CD1c-positive myeloid dendritic cell (primary cell): Measurements from ENCODE around the gene ITM2C.

Experiments used
- DNase-seq: peaks from one replicate; pipeline ENCODE4 v3.0.0-alpha.2; 2016; ENCODE audit errors: extremely low spot score

Gene ITM2C

DNA sequence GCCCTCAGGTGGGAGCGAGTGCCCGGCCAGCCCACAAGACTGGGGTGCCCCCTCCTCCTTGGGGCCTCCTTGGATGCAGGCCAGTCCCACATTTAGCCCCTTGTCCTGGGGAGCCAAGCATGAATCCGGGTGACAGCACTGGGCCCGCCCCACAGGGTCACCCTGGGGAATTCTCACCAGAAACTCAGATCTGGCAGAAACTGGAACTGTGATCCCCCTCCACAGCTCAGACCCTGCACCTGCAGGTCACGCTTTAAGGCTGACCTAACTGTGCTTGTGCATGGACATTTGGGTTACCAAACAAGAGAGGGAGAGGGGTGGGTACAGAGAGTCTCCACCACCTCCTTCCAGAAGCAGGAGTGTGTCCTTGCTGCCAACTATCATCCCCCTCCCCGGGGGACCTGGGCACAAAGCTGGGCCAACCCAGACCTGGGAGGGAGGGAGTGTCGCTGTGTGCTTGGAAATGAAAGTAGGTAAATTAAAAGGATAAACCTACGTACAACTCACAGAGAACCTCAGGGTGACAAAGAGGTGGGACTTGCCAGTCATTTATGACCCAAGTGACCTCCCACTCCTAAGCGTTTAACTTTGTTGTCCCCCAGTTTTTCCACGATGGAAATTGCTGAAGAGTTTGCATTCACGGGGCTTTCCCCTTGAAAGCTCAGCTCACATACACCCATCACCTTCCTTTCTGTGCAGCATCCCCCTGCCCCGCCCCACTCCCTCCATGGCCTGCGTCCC lies 9.1 kb downstream of the ITM2C start:
- DNase-seq = no peak

DNA sequence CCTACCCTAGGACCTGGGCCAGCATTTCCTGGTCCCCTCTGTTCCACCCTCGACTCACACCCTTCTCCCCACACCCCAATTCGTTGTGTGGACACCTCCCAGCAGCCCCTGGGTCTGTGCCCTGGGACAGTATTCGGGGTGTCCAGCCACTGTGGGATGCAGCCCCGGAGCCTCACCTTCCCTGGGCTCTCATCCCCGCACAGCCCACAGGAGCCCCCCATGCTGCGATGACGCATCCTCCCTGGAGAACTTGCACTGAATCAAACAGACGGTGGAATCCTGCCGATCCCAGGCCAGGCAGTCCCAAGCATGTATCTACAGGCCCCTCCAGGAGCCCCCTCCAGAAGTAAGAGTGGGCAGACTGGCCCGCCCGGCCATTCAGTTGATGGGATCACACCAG lies 9.7 kb downstream of the ITM2C start:
- no peak for DNase-seq

DNA sequence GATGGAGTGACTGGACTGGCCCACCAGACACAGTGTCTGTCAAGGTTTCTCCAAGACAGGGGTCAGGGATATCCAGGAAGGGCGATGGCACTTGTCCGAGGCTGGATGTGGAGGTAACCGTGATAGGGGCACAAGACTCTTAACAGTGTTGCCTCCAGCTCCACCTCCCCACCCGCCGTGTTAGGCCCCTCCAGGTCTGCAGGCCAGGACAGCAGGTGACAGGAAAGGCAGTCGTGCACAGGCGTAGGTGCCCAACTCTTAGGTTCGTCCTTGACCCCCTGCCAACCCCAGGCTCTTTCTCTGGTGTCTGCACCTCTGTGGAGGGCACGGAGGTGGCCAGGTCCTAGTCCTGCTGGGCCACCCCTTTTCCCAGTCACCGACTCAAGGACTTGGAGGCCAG lies 10.1 kb downstream of the ITM2C start:
- DNase-seq = no peak

DNA sequence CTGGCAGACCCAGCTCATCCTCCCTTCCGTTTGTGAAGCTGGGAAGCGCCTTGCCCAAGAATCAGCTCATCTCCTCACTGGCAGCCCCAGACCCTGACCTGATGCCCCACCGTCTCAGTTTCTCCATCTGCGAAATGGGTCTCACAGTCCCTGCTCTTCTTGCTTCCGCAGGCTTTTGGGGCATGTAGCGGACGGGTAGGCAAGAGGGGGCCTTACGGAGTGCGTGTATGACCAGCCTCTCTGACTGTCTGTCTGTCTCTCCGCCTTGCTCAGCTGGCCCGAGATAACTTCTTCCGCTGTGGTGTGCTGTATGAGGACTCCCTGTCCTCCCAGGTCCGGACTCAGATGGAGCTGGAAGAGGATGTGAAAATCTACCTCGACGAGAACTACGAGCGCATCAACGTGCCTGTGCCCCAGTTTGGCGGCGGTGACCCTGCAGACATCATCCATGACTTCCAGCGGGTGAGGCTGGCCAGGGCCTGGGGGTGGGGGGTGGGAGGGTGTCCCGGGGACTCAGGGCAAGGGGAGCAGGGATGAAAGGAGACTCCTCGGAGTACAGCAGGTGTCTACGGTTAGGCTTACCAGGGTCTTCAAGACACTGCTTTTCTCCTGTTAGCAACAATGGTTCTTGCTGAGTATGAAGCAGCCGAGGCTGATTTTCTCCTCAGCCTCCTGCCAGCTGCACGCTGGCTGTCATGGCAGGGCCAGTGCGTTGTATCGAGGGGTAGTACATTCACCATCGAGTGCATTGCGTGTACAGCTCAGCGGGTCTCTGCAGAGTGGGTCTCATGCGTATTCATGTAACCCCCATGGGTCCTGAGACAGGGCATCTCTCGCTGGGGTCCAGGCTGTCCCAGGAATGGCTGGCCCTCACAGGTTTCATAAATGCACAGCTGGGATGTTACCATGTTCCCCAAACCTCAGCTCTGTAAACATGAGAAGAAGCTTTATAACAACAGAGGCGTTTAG lies 10.9 kb downstream of the ITM2C start:
- no peak for DNase-seq

DNA sequence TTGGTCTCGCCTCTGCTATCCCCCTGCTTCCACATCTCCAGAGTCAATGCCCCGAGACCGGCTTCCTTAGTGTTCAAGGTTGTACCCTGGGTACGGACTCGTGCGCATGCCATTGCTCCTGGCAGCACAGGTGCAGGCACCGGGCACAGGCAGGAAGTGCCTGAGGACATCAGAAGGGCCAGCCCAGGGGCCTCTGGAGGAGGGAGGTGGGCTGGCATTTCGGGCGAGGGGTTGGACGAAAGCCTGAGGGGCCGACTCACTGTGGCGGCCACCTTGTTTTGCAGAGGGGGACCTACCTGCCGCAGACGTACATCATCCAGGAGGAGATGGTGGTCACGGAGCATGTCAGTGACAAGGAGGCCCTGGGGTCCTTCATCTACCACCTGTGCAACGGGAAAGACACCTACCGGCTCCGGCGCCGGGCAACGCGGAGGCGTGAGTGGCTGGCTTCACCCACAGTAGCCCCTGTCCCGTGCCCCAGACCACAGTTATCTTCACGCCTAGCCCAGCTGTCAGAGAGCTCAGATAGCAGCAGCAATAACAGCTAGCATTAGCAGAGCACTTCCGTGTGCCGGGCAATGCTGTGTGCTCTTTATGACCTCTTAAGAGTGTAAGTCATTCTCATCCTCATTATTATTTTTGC lies 12.5 kb downstream of the ITM2C start:
- no peak for DNase-seq

DNA sequence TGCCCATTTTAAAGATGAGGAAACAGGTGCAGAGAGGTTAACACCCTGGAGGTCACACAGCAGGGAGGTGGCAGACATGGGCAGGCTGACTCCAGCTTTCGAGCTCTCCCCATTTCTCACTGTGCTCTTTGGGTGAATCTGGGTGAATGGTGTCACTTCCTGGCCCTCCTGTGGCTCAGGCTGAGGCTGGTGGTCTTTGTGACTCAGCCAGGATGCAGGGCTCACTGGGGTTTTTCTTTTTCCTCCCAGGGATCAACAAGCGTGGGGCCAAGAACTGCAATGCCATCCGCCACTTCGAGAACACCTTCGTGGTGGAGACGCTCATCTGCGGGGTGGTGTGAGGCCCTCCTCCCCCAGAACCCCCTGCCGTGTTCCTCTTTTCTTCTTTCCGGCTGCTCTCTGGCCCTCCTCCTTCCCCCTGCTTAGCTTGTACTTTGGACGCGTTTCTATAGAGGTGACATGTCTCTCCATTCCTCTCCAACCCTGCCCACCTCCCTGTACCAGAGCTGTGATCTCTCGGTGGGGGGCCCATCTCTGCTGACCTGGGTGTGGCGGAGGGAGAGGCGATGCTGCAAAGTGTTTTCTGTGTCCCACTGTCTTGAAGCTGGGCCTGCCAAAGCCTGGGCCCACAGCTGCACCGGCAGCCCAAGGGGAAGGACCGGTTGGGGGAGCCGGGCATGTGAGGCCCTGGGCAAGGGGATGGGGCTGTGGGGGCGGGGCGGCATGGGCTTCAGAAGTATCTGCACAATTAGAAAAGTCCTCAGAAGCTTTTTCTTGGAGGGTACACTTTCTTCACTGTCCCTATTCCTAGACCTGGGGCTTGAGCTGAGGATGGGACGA lies 13.2 kb downstream of the ITM2C start:
- DNase-seq = peak; percentile 13

DNA sequence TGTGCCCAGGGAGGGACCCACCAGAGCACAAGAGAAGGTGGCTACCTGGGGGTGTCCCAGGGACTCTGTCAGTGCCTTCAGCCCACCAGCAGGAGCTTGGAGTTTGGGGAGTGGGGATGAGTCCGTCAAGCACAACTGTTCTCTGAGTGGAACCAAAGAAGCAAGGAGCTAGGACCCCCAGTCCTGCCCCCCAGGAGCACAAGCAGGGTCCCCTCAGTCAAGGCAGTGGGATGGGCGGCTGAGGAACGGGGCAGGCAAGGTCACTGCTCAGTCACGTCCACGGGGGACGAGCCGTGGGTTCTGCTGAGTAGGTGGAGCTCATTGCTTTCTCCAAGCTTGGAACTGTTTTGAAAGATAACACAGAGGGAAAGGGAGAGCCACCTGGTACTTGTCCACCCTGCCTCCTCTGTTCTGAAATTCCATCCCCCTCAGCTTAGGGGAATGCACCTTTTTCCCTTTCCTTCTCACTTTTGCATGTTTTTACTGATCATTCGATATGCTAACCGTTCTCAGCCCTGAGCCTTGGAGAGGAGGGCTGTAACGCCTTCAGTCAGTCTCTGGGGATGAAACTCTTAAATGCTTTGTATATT lies 14.0 kb downstream of the ITM2C start:
- no peak for DNase-seq

DNA sequence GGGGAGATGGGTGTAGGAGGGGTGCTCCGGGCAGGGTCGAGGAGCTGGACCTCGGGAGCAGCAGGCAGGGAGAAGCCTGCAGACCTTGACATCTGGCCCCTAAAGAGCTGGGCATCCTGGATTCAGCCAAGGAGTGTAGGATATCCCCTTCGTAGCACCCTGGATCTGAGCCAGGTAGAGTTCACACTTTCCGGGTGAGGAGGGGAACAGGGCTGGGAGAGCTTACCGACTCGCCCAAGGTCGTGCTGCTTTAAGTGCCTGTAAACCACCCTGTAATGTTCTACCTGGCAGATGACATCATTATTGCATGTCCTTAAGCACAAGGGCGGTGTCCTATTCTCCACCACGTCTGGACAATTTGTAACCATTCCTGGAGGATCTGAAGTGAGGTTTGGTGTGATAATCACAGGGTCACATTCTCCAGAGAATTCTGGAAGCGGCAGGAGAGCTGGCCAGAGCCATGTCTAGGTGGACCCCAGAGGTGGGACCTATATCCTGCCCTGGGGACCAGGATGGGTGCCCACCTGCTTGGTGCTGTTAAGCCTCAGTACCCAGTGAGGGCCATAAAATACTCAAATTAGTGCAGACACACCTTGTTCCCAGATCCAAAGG lies 14.6 kb downstream of the ITM2C start:
- no peak for DNase-seq

DNA sequence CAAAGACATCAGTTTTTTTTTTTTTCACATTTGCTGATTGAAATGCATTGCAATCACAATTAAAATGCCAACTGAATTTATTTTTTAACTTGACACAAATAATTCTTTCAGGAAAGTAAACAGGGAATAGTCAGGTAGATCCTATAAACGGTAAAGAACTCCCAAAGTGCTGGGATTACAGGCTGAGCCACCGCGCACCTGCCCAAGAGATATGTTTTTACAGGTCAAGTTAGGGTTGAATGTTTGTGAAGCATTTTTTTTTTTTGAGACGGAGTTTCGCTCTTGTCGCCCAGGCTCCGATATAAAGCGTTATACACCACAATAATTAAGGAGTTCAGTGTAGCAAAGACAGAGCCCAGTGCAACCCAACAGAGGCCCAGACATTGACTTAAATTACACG lies 15.1 kb downstream of the ITM2C start:
- DNase-seq = no peak

DNA sequence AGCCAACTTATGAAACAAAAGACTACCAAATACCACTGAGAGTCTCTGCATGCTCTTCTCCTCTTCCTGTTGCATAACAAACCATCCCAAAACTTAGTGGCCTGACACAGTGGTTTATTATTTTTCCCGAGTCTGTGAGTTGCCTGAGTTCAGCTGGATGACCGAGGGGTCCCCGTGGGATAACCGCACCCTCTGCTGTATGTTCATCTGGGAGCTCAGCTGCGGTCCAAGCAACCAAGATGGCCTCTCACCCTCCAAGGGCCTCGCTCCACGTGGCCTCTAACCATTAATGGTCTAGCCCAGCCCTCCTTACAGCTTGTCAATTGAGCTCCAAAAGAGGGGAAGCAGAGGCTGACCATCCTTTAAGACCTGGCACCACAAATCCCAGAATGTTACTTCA lies 17.1 kb downstream of the ITM2C start:
- DNase-seq = no peak

DNA sequence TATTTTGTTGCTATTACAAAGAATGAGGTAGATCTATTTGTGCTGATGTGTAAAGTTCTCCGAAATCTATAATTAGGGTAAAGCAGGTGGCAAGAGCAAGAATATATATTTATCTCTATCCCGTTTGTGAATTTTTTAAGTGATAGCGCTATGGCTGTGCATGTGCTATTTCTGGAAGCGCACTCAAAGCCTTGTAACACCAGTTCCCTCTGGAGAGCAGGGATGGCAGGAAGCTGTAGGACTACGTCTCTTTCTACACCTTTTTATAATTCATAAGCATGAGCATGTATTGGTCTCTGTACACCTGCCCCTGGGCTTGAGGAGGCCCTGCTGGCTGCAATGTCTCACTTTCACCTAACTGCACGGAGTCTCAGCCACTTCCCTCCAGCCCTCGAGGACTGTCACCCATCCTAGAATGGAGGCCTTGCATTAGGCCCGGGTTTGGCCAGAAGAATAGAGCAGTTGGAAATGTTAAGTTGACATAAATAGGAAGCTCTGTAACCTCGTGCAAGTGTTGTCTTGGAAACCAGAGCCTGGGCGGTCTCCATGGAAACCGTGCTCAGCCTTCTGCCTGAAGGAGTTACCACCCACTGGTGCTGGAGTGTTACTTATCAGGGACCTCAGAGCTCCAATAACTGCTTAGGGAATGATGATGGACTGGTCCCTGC lies 20.9 kb downstream of the ITM2C start:
- DNase-seq = peak; percentile 81

DNA sequence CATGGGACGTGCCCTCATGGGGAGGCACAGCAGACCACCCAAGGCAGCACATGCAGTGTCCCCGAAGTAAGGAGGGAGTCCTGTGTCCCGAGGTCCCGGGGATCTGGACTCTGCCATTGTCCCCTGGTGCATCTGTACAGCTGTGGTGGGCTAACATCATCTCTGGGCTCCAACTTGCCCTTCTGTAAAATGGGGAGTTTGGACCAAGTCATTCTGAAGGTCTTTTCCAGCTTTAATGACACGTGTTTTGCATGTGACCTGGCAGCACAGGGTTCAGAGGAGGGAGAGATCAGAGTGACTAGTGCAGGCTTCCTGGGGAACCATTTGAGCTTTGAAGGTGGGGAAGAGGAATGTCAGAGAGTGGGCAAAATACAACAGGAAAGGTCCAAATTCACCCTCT lies 21.5 kb downstream of the ITM2C start:
- no peak for DNase-seq

DNA sequence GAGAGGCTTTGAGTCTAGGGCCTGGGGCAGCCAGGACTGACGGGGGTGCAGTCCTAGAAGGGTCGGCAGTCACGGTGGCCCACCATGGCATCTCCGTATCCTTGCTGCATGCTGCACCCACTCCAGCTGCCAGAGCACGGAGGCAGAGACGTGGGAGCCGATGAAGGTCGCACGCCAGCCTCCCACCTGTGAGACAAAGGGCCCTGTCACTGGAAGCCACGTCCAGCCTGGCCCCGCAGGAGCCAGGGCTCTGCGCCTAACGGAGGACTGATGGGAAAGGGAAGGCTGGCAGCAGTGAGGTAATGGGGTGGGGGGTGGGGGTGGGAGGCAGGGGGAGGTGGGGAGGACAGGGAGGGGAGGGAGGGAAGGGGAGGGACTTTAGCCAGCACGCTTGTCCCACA lies 21.9 kb downstream of the ITM2C start:
- DNase-seq = no peak

DNA sequence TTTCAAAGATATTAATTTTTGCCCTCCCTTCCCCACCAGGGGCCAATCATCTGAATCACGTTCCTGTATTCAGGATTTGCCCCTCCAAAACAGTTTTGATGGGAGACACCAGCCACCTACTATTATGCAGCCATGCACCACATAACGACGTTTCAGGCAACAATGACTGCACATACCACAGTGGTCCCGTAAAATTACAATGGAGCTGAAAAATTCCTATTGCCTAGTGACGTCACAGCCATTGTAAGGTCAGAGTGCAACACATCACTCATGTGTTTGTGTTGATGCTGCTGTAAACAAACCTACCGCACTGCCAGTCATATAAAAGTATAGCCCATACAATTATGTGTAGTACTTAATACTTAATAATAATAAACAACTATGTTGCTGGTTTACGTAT lies 22.6 kb downstream of the ITM2C start:
- no peak for DNase-seq

DNA sequence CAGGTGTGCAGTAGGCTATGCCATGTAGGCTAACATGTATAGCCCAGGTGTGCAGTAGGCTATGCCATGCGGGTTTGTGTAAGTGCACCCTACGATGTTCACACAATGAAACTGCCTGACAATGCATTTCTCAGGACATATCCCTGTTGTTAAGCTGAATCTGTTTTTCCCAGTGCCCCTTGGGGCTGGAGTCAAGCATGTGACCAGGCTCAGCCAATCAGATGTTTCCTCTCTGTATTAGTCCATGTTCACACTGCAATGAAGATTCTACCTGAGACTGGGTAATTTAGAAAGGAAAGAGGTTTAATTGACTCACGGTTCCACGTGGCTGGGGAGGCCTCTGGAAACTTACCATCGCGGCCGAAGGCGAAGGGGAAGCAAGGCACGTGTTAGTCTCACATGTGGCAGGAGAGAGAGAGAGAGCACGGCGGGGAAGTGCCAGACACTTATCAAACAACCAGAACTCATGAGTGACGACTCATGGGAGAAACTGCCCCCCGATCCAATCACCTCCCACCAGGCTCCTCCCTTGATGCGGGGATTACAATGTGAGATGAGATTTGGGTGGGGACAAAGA lies 24.2 kb downstream of the ITM2C start:
- no peak for DNase-seq

DNA sequence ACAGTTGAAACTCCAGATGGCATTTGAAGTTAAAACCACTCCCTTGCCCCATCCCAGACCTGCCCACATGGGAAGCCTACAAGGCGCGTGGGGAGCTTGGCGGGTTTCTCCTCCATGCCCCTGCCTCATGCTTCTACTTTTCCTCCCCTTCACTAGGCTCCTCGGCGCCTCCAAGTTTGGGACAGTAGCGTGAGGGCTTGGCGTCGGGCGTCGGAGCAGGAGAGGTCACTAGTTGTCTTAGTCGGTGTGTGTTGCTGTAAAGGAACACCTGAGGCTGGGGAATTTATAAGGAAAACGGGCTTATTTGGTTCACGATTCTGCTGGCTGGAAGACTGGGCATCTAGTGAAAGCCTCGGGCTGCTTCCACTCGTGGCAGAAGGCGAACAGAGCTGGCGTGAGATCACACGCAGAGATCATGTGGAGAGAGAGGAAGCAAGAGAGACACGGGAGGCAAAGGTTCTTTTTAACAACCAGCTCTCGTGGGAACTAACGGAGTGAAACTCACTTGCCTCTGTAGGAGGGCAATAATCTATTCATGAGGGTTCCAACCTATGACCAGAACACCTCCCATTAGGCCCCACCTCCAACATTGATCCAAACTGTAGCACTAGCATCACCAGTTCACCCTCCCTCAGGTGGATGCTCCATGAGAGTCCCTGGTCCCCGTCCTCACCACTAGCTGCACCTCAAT lies 25.3 kb downstream of the ITM2C start:
- DNase-seq = no peak

DNA sequence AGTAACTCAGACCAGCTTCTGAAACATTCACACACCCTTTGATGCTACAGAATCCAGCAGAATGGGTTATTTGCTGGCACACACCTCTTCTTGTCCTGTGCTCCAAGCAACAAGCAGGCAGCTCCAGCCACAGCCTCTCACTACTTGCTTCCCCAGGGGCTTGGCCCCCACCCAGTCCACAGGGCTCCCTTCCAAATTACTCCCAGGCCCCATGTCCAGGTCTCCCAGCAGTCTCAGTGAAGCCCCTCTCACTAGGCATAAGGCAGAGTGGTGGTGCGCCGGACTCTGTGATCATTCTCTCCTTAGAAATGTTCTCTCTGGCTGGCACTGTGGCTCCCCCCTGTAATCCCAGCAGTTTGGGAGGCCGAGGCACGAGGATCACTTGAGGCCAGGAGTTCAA lies 25.9 kb downstream of the ITM2C start:
- DNase-seq = no peak

DNA sequence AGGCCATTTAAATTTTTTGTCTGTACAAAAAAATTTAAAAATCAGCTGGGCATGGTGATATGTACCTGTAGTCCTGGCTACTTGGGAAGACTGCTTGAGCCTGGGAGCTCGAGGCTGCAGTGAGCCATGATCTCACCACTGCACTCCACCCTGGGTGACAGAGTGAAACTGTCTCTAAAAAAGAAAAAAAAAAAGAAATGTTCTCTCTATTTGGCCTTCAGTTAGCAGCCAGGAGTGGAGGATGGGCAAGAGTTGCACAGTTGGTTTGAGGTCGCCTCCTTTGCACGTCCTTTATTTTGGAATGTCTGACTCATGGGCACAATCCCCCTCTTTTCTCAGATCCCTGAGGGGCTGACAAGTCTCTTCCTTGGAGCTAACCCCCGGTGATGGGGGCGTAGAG lies 26.3 kb downstream of the ITM2C start:
- no peak for DNase-seq

DNA sequence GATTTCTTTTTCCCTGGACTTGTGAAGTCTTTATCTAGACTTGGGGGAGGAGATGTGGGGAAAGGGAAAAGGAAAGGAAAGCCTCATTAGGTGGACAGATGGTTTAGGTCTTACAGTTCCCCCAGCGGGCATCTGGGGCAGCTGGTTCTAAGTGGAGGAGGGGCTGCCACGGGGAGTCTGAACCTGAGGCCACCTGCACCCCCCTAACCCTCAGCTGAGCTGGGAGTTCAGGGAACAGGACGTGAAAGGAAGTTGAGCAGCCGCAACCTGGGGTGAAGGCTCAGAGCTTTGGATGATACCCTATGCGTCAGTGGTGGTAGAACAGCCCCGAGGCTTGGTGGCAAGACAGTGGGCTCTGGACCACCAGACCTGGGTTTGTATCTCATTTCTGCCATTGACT lies 26.8 kb downstream of the ITM2C start:
- DNase-seq = no peak
